ENCODE measurements around the gene GSN.
A peak's percentile ranks its signal among the peaks of the same experiment; 100 is the strongest.

Gene GSN

GRCh38 chr9:121376214-121376830 is 108.4 kb downstream of the GSN start:
- Histone ChIP-seq H2AFZ (ENCODE audit: low read length) (no peak overlapping the region), H3K4me2 (ENCODE audit: low read length) (no peak overlapping the region), H3F3A (ENCODE audit: insufficient read depth, low read length) (no peaks in the 10 kb centered on the region), H3K36me3 (ENCODE audit: insufficient read depth, low read length) (peaks cover 7% of the 10 kb centered on the region), H4K20me1 (ENCODE audit: insufficient read depth, low read length) (no peaks in the 10 kb centered on the region), H3K79me2 (ENCODE audit: insufficient read depth, low read length) (no peaks in the 10 kb centered on the region), H3K4me3 (ENCODE audit: low read depth, low read length, poor library complexity, severe bottlenecking) (no peak overlapping the region), H3K27ac (ENCODE audit: low read depth, low read length, poor library complexity, severe bottlenecking) (no peak overlapping the region), H3K9ac (ENCODE audit: low read length) (no peak overlapping the region), H3K9me3 (ENCODE audit: low read length) (0 out of 2 replicates have a peak, but pooled peaks cover 4% of the 10 kb centered on the region), H3K4me1 (ENCODE audit: insufficient read depth, low read length, severe bottlenecking) (peaks cover 6% of the 10 kb centered on the region), H3K9me2 (ENCODE audit: low read depth, low read length) (no peaks in the 10 kb centered on the region), H3K27me3 (ENCODE audit: insufficient read depth, low read length) (no peaks in the 10 kb centered on the region)
- no peak for TF ChIP-seq EZH2 (IDR thresholded peaks at IDR 0.05; ENCODE audit: borderline replicate concordance, low read length)
- TF ChIP-seq, protein P1, sequence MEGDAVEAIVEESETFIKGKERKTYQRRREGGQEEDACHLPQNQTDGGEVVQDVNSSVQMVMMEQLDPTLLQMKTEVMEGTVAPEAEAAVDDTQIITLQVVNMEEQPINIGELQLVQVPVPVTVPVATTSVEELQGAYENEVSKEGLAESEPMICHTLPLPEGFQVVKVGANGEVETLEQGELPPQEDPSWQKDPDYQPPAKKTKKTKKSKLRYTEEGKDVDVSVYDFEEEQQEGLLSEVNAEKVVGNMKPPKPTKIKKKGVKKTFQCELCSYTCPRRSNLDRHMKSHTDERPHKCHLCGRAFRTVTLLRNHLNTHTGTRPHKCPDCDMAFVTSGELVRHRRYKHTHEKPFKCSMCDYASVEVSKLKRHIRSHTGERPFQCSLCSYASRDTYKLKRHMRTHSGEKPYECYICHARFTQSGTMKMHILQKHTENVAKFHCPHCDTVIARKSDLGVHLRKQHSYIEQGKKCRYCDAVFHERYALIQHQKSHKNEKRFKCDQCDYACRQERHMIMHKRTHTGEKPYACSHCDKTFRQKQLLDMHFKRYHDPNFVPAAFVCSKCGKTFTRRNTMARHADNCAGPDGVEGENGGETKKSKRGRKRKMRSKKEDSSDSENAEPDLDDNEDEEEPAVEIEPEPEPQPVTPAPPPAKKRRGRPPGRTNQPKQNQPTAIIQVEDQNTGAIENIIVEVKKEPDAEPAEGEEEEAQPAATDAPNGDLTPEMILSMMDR (IDR thresholded peaks at IDR 0.05; ENCODE audit: low read length): peak; percentile 40

DNA sequence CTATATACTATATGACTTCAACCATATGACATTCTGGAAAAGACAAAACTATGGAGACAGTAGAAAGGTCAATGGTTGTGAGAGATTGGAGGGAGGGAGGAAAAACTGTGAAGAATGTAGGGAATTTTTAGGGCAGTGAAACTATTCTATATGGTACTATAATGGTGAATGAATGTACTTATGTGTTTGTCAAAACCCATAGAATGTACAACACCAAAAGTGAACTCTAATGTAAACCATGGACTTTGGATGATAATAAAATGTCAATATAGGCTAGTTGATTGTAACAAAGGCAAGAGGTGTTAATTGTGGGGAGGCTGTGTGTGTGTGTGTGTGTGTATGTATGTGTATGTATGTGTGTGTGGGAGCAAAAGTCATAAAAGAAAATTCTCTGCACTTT is 112.9 kb downstream of the GSN start:
- no peak overlapping the region for H2AFZ ChIP-seq (ENCODE audit: low read length)
- no peak overlapping the region for H3K9ac ChIP-seq (ENCODE audit: low read length)
- no peaks in the 10 kb centered on the region for H3K79me2 ChIP-seq (ENCODE audit: insufficient read depth, low read length)
- H3K4me2 ChIP-seq (ENCODE audit: low read length): no peak overlapping the region
- H3K27ac ChIP-seq (ENCODE audit: low read depth, low read length, poor library complexity, severe bottlenecking): no peak overlapping the region
- H3F3A ChIP-seq (ENCODE audit: insufficient read depth, low read length): no peaks in the 10 kb centered on the region
- H4K20me1 ChIP-seq (ENCODE audit: insufficient read depth, low read length): no peaks in the 10 kb centered on the region
- H3K27me3 ChIP-seq (ENCODE audit: insufficient read depth, low read length): no peaks in the 10 kb centered on the region
- H3K4me1 ChIP-seq (ENCODE audit: insufficient read depth, low read length, severe bottlenecking): no peaks in the 10 kb centered on the region
- H3K9me2 ChIP-seq (ENCODE audit: low read depth, low read length): no peaks in the 10 kb centered on the region
- no peak for TF ChIP-seq EZH2 (IDR thresholded peaks at IDR 0.05; ENCODE audit: borderline replicate concordance, low read length)
- TF ChIP-seq, protein P1 (IDR thresholded peaks at IDR 0.05; ENCODE audit: low read length): no peak
- H3K36me3 ChIP-seq (ENCODE audit: insufficient read depth, low read length): peaks cover 7% of the 10 kb centered on the region
- H3K9me3 ChIP-seq (ENCODE audit: low read length): 0 out of 2 replicates have a peak, but pooled peaks cover 4% of the 10 kb centered on the region
- no peak overlapping the region for H3K4me3 ChIP-seq (ENCODE audit: low read depth, low read length, poor library complexity, severe bottlenecking)

Data from OCI-LY1 (cell line).